ENCODE measurements around the gene ALG1L2. TPM values are rescaled to one million over a fixed set of nuclear protein-coding genes. Genes with fewer than 3 reads are reported as not detected.
"Not testable (repeated sequence)": the region's sequence is repeated elsewhere in the genome, so short reads cannot be mapped to it uniquely, and the experiment has no call there.

ALG1L2 gene
- total RNA-seq, 1 donor from 2014 or later, result 3.7 TPM

DNA sequence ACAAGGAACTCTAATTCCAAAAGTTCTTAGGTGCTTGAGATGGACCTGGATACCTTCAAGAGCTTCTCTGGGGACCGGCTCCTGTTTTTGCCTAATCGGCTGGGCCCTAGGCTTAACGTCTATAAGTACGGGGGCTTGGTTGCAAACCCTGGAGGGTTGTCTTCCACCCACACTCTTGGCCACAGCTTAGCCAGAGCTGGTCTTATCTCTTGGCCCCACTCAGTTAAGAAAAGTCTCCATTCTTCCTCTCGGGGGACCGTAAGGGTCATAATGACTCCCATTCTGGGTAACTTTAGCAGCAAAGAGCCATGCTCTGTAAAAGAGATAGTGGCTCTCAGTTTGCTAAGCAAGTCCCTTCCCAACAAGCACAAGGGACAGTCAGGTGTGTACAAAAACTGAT is 64.8 kb downstream of the ALG1L2 start:
- not testable (repeated sequence) for H3K27me3 ChIP-seq (ENCODE audit: control insufficient read depth in 3 of 3, insufficient read depth in 3 of 3, low read length in 3 of 3); H3K4me3 ChIP-seq (ENCODE audit: low read length in 3 of 3); H3K36me3 ChIP-seq (ENCODE audit: control insufficient read depth in 3 of 3, insufficient read depth in 3 of 3, low read length in 3 of 3); H3K9ac ChIP-seq (ENCODE audit: low read depth in 1 of 3, low read length in 3 of 3); H3K4me1 ChIP-seq (ENCODE audit: control insufficient read depth in 3 of 3, insufficient read depth in 3 of 3, low read length in 3 of 3); H3K27ac ChIP-seq (ENCODE audit: low read depth, low read length); H3K9me3 ChIP-seq (ENCODE audit: control insufficient read depth in 3 of 3, low read length in 3 of 3)

Other genes starting within 250 kb of the ALG1L2 start
- gene TMCC1, start 188.1 kb upstream of the ALG1L2 start, total RNA-seq, result 65.8 TPM
- gene TRH, start 107.1 kb upstream of the ALG1L2 start, total RNA-seq, result 0.52 TPM

Data from skeletal muscle tissue (tissue), 4 donors.